Measurements from ENCODE around the gene SOD2. TPM values are rescaled to one million over a fixed set of nuclear protein-coding genes. Genes with fewer than 3 reads are reported as not detected.

SOD2 gene
- total RNA-seq, 2 donors from 2014 or later, result 584 to 998 TPM

DNA sequence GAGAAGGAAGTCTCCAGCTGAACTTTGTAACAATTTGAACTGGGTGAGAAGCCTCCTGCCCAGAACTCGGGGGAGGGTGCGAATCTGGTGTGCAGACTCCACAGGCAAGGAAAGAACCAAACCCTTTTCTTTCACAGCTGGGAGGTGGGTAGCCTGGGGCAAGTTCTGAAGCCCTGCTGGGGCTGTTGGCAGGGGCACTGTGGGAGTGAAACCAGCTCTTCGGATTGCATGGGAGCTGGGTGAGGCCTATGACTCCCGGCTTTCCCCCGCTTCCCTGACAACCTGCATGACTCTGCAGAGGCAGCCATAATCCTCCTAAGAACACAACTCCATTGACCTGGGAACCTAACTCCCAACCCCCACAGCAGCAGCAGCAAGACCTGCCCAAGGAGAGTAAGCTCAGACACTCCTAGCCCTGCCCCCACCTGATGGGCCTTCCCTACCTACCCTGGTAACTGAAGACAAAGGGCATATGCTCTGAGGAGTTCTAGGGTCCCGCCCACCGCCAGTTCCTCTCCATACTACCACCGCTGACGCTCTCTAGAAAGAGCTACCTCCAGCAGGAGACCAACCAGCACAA lies 37.5 kb downstream of the SOD2 start:
- DNase-seq (ENCODE audit: low spot score), result no peak
- intact Hi-C loops (cut with DNase I), result loop anchor here (5.0 to 10.0 kb wide), 4 partner anchors 61 to 483 kb away; no protein-coding TSS in a partner anchor

DNA sequence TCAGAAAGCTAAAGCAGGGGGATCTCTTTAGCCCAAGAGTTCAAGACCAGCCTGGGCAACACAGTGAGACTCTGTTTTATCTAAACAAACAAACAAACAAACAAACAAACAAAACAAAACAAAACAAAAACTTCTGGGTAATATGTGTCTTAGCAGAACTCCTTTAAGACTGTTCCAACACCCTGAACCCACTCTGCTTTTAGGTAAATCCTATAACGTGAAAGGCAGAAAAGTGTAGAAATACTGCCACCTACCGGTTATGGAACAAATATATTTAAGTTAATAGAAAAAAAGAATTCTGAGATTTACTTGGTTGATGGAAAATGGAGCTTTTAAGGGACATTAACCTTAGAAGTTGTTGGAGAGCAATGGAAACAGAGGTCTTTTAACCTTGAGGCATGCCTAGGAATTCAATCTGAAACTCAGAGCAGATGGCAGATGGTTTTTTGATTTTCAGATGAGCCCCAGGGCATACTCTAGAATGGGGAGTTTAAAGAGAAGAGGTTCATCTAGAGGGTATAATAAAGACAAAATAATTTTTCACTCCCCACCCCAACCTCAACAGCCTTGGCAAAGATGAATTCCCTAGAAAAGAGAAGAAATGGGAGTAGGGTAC lies 38.5 kb downstream of the SOD2 start:
- no peak for DNase-seq (ENCODE audit: low spot score)
- intact Hi-C loops (cut with DNase I), result loop anchor here (5.0 to 10.0 kb wide), 4 partner anchors 60 to 482 kb away; no protein-coding TSS in a partner anchor

DNA sequence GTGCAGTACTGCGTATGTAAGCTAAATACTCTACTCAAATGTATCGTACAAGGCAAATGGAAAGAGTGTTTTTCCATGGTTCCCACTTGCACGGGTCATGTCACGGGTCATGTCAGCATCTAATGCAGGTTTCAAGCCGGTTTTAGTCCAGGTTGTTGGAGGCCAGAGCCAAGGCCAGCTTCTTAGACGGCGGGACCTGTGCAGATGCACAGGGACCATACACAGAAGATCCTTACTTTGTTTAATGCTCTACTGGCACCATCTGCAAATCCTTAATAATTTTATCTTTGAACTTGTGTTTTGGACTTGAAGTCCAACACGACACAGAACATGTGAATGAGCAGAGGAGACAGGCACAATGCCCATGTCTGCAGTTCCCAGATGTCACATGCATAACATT lies 42.7 kb downstream of the SOD2 start:
- intact Hi-C loops (cut with DNase I), result loop anchor here in 1 of 2 donors (10.0 kb wide), 2 partner anchors 56 to 186 kb away; no protein-coding TSS in a partner anchor
- DNase-seq (ENCODE audit: low spot score), result no peak

DNA sequence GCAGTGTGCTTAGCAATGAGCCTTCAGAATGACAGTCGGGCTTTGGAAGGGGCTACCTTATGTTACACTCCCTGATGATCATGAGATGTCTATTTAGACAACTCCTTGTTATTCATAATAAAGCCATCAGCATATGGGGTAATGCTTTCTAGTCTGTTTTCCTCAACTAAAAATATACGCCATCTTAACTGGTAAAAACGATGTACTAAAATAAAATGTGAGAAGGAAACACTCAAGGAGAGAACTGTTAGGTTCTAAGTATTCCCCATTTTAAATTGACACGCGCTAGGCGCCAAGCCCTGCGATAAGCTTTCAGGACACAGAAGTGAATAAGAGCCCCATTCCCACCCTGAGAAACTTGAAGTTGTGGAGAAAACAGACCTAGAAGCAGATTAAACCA lies 43.6 kb downstream of the SOD2 start:
- DNase-seq (ENCODE audit: low spot score), result no peak
- intact Hi-C loops (cut with DNase I), result no loop called here

DNA sequence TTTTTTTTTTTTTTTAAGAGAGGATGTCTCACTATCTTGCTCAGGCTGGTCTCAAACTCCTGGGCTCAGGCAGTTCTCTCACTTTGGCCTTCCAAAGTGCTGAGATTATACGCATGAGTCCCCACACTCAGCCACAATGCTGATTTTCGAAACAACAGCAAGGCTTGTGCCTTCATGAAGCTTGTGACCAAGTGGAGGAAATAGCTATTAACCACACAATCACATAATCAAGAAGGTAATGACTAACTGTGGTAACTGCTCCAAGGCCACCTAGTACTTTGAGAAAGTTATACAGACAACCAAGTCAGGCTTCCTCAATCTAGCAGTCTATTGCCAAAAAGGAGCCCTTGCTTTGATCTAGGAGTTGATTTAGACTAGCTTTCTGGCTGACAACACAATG lies 46.3 kb downstream of the SOD2 start:
- intact Hi-C loops (cut with DNase I), result no loop called here

DNA sequence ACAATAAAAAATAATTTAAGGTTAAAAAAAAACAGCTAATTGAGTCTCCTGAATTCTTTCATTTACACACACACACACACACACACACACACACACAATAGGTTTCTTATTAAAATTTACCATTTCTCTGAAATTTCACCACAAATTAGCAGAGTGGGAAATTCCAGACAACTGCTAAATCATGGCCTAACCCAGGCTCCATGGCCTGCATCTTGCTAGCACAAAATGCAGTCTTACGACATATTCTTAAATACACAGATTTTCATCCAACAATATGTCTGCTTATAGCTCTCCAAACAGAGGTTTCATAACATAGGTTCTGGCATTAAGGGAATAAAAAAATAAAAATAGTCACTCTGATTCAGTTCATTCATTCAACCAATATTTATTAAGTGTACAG lies 46.9 kb downstream of the SOD2 start:
- intact Hi-C loops (cut with DNase I), result no loop called here

More for the DNA sequence above, 46.3 kb downstream of the SOD2 start:
- no peak for DNase-seq (ENCODE audit: low spot score)

DNA sequence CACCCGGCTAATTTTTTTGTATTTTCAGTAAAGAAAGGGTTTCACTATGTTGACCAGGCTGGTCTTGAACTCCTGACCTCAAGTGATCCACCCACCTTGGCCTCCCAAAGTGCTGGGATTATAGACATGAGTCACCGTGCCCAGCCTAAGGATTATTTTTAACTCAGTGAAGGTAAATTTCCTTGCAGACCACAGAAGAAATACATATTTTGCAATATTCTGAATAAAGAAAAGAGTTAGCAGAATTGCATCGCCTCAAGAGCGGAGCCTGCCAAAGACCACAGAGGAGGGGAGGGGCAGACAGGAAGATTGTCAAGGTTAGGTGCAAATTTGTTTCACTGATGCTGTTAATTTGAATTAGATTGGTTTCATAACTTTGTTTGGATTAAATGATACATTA lies 47.4 kb downstream of the SOD2 start:
- no peak for DNase-seq (ENCODE audit: low spot score)
- intact Hi-C loops (cut with DNase I), result no loop called here

More for the DNA sequence above, 46.9 kb downstream of the SOD2 start:
- DNase-seq (ENCODE audit: low spot score), result no peak

Other genes starting within 250 kb of the SOD2 start
- 10 to 100 TPM; 70.1 to 84.7 TPM for gene WTAP, start 34.3 kb upstream of the SOD2 start, total RNA-seq
- gene ACAT2, start 68.8 kb upstream of the SOD2 start, total RNA-seq, result 10 to 100 TPM; 11.0 to 13.6 TPM
- gene TCP1, start 96.4 kb upstream of the SOD2 start, total RNA-seq, result 100 to 1,000 TPM; 116 to 137 TPM
- gene MRPL18, start 97.2 kb upstream of the SOD2 start, total RNA-seq, result 10 to 100 TPM; 62.9 to 66.4 TPM
- gene PNLDC1, start 107.0 kb upstream of the SOD2 start, total RNA-seq, result under 1 TPM in 1 of 2 donors, not detected in 1; 0.19 TPM
- gene MAS1, start 197.7 kb upstream of the SOD2 start, total RNA-seq, result under 1 TPM; 0.29 to 0.42 TPM

All from posterior vena cava (tissue), 2 donors.